Fibroblast of villous mesenchyme (primary cell): ENCODE measurements around the gene APP. TPM values are rescaled to one million over a fixed set of nuclear protein-coding genes. Genes with fewer than 3 reads are reported as not detected.
"Not testable (repeated sequence)": the region's sequence is repeated elsewhere in the genome, so short reads cannot be mapped to it uniquely, and the experiment has no call there.

Experiments used
- DNase-seq: peaks from one replicate; pipeline ENCODE4 v3.0.0-alpha.2; 2010; ENCODE audit warnings: low read depth
- H3K4me3 ChIP-seq: 2 replicates; pipeline ENCODE4 v1.5.1; 2011; ENCODE audit warnings: low read depth, mild to moderate bottlenecking, low read length
- CTCF ChIP-seq: IDR thresholded peaks from 2 replicates; pipeline ENCODE4 v1.5.1; 2012; ENCODE audit warnings: low read depth, mild to moderate bottlenecking, low read length; ENCODE audit not compliant: insufficient read depth
- total RNA-seq: library from RNA; depleted of rRNA; stranded (reverse); fragments of >200 nt; gene quantifications from 2 replicates; pipeline ENCODE4 v1.2.3, GENCODE V29; 2012

Gene APP
- total RNA-seq, 1 donor: 353 TPM

GRCh38 chr21:26131554-26131953, 39.0 kb downstream of the APP start:
- DNase-seq: no peak

DNA sequence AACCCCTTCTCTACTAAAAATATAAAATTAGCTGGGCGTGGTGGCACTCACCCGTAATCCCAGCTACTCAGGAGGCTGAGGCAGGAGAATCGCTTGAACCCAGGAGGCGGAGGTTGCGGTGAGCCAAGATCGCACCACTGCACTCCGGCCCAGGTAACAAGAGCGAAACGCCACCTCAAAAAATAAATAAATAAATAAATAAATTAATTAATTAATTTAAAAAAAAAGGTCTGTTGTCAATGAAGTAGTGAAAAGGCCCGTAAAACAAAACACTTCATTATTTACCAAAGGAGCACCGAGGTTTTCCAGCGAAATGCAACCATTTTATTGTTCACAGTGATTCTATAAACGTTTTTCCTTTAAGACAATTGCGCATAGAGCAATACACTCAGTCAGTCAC, 39.5 kb downstream of the APP start:
- H3K4me3 ChIP-seq: not testable (repeated sequence)

More at GRCh38 chr21:26131554-26131953, 39.0 kb downstream of the APP start:
- H3K4me3 ChIP-seq: no peak overlapping the region
- TF ChIP-seq CTCF: no peak

DNA sequence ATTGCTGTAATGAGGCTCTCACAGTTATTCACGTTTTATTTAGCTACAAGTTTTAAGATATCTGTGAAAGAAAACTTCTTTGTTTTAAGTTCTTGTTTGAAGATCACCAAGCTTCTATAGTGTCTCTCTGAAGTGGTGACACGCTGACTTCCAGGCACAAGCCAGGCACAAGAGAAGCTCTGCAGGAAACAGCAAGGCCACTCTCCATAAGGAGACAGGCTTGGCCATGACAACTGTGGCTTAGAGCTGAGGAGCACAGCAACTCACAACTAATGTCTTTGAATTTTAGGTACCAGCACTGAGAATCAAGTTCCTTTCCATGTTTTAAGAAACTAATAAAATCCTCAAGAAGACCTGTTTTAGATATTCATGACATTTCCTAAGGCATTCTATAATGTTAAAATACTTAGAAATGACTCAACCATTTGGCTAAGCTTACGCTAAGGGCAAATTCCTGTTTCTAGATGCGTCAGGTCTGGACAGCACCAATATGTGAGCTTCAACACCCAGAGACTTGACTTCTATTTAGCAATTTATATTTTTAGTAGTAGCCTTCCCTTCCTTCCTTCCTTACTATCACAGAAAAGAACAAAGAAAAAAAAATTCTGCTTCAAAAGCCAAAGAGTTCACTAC, 40.2 kb downstream of the APP start:
- no peak for TF ChIP-seq CTCF
- DNase-seq: peak; percentile 76
- H3K4me3 ChIP-seq: no peak overlapping the region

More for the DNA sequence above, 39.5 kb downstream of the APP start:
- not testable (repeated sequence) for DNase-seq

DNA sequence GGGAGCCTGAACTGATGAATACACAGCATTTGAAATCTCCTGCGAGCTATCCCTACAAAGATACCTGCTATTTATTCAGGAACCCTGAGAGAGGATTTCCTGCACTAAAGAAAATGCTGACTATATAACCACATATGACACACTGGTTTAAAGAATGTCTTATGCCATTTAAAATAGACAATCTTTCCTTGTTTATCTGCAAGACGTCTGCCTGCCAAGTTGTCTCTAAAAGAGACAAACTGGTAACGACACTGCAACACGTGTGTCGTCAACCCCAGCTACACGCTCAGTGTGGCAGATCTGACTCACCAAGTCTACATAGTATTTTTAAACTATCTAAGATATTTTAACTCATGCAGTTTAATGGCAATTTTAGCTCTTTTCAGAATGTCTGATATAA, 42.7 kb downstream of the APP start:
- TF ChIP-seq CTCF: no peak
- DNase-seq: peak; percentile 56
- no peak overlapping the region for H3K4me3 ChIP-seq

DNA sequence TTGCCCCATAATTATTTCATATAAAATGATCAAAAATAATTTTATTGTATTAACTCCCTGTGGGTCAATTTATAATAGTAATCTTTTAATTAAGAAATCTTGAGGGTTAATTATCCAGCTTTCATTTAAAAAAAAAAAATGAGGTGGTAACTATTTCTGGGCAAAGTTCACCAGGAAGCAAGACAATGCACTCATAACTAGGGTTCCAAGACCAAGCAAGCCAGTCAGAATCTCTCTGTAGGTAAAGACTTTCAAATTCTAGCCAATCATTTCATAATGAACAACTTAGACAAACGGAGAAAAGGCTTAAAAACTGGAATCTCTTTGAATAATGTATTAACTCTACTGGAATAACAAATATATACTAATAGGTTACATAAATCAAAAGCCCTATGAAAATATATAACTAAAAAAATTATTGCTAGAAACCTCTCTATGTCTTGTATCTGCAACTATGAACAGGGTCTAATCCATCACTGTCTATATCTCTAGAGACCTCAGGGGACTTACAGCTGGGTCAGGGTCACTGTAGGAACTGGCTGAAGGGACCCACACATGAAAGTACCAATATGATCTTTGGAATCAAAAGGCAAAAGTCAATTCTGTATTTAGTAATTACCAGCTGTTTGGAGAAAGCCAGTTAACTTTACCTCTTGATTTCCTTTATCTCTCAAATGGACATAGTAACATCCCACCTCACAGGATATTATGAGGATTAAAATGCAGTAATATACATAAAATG, 43.3 kb downstream of the APP start:
- H3K4me3 ChIP-seq: no peak overlapping the region
- no peak for TF ChIP-seq CTCF
- DNase-seq: no peak

DNA sequence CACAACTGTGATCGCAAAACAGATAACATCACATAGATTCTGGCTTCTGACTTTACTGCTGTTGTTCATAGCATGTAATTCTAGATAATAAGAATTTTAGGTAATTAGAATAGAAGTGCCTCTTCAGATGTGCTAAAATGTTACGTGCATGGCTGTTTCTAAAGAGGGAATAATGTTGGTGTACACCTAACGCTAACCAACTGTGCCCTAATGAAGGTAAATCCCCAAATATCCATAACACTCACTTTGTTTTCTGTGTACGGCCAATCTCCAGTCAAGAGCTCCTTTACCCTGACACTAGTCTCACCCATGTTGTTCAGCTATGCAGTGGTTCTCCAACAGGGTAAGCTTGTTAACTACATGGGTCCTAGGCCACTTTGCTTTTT, 44.4 kb downstream of the APP start:
- no peak overlapping the region for H3K4me3 ChIP-seq
- DNase-seq: no peak
- TF ChIP-seq CTCF: no peak

DNA sequence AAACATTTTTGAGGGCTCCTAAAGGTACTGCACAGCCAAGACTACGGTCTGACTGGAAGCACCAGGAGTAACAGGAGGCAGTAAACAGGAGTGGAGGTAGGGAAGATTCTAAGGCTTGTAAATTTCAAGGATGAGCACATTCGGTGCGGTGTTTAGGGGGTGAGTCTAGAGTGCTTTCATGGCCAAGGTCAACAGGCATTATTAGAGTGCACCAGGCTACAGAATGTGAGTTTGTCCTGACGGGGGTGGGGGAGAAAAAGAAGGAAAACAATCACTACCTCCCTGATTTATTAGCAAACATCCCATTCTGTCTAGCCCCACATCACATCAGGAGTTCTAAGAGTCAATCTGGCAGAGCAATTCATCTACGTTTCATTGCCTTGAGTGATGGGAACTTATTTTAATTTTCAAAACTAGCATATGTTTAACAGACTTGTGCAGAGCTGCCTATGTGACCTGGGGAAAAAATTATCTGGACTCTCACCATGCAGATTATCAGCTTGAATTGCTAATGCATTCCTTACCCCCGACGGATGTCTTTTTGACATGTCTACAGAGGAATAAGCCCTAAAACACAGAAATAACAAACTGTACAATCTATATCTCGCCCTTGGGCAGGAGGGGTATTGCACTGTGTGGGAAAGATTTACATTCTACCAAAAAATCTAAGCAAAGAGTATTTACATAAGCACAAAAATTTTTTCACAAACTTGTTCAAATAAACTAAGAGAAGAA, 45.0 kb downstream of the APP start:
- peak; percentile 39 for DNase-seq
- no peak for TF ChIP-seq CTCF
- H3K4me3 ChIP-seq: no peak overlapping the region
